Activated T-helper 1 cell treated with Interleukin-2 at 50 U/mL for 16 hours (primary cell): ENCODE data around the gene OTUD1.
"Not testable (repeated sequence)": the region's sequence is repeated elsewhere in the genome, so short reads cannot be mapped to it uniquely, and the experiment has no call there.

ENCODE experiments used
- DNase-seq: peaks from one replicate; pipeline ENCODE4 v3.0.0-alpha.2; 2020; ENCODE audit warnings: low read depth

Gene OTUD1, protein sequence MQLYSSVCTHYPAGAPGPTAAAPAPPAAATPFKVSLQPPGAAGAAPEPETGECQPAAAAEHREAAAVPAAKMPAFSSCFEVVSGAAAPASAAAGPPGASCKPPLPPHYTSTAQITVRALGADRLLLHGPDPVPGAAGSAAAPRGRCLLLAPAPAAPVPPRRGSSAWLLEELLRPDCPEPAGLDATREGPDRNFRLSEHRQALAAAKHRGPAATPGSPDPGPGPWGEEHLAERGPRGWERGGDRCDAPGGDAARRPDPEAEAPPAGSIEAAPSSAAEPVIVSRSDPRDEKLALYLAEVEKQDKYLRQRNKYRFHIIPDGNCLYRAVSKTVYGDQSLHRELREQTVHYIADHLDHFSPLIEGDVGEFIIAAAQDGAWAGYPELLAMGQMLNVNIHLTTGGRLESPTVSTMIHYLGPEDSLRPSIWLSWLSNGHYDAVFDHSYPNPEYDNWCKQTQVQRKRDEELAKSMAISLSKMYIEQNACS

GRCh38 chr10:23438547-23439451, at the start of gene OTUD1:
OTUD1 (plus strand) TSS chr10:23439075; CDS start chr10:23439458, 383 bp downstream.
- DNase-seq = peak; percentile 90

DNA sequence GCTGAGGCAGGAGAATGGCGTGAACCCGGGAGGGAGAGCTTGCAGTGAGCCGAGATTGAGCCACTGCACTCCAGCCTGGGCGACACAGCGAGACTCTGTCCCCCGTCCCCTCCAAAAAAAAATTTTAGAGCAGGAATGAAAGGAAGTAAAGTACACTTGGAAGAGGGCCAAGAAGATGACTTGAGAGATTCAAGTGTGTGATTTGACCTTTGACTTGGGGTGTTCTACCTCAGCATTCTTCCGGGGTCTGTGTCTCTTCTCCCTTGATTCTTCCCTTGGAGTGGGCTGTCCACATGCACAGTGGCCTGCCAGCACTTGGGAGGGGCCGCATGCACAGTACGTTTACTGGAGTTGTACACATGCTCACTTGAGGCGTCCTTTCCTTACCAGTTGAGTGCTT, 48.5 kb upstream of the OTUD1 start:
- not testable (repeated sequence) for DNase-seq

DNA sequence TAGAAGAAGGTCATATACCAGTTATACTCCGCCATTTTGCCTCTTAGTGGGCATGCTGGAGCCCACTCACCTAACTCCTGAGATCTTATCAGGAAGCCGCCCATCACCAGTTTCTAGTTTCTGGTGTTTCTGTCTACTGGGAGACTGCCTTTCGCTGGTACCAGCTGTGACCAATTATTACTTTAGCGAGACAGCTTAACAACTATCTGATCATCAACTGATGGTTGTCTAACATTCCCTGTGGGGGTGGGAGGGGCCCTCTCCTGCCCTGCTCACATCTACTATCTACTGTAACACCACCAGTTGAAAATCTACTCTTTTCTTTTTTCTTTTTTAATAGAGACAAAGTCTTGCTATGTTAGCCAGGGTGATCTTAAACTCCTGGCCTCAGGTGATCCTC, 48.1 kb upstream of the OTUD1 start:
- no peak for DNase-seq

DNA sequence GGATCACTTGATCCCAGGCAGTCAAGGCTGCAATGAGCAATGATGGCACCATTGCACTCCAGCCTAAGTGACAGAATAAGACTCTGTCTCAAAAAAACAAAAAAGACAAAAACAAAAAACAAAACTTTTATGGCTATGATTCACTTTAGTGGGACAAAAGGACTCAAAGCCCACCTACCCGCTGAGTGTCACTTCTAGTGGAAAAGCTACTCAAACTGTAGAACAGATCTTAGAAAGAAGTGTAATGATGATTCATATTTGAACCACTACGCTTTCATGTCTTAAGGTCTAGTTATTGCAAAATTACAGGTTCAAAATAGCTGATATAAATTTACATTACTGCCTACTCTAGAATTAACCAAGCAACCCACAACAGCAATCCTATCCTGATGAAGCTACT, 47.1 kb upstream of the OTUD1 start:
- DNase-seq = no peak

DNA sequence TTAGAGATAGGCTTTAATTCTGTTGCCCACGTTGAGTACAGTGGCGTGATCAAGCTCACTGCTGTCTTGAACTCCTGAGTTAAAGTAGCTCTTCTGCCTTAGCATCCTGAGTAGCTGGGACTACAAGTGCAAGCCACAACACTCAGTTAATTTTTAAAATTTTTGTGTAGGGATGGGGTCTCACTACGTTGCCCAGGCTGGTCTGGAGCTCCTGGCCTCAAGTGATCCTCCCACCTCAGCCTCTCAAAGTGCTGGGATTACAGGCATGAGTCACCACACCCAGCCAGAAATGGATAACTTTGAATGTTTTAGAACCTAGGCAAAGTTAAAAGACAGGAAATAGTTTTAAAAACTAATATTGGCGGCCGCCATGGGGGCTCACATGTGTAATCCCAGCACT, 43.9 kb upstream of the OTUD1 start:
- DNase-seq = no peak

- no peak for DNase-seq
Measured at GRCh38 chr10:23396695-23397094, 42.2 kb upstream of the OTUD1 start.

GRCh38 chr10:23399701-23400144, 39.2 kb upstream of the OTUD1 start:
- DNase-seq = no peak

GRCh38 chr10:23402856-23403255, 36.0 kb upstream of the OTUD1 start:
- no peak for DNase-seq

DNA sequence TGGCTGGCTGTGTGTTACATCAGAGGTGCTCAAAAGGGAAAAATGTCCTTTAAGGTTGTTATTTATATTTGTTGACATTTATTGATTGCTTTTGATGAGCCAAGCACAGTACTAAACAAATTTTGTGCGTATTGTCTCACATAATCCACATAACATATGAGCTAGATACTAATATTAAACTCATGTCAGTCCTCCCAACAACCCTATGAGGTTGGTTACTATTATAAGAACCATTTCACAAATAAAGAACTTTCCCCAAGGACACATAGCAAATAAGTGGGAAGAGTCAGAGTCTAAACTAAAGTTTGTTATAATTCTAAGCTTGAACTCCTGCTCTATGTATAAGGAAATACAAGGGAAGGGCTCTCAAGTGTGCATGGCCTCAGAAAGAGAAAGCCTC, 35.6 kb upstream of the OTUD1 start:
- no peak for DNase-seq

DNA sequence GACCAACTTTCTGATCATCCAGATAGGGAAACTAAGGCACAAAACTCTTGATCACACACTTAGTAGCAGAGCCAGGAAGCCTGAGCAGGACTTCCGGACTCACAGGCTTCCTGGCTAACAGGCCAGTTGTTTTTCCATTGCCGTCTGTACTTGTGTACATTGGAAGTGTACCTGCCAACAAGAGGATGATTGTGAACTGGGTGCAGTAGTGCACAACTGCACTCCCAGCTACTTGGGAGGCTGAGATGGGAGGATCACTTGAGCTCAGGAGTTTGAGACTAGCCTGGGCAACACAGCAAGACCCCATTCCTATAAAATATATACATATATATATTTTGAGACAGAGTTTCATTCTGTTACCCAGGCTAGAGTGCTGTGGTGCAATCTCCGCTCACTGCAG, 35.2 kb upstream of the OTUD1 start:
- DNase-seq = no peak

DNA sequence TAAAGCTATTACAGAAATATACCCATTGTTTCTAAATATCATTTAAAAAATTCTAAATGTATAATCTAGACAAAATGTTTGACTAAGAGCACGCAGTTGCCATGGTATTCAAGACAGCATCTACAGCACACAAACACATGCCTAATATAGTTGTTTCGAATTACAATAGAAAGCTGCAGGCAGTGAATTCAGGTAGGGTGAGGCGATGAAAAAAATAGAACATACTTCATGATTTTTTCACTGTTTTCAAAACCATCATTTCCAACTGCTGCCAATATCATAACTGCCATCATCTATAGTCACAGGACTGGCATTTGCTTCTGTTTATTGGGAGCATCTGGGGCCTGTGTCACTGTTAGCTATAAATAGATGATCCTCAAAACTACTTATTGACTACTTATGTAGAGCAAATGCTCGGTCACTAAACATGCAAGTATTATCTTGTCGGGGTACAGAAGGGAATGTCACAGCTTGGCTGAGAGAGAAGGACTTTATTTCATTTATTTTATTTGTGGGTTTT, 34.4 kb upstream of the OTUD1 start:
- no peak for DNase-seq

DNA sequence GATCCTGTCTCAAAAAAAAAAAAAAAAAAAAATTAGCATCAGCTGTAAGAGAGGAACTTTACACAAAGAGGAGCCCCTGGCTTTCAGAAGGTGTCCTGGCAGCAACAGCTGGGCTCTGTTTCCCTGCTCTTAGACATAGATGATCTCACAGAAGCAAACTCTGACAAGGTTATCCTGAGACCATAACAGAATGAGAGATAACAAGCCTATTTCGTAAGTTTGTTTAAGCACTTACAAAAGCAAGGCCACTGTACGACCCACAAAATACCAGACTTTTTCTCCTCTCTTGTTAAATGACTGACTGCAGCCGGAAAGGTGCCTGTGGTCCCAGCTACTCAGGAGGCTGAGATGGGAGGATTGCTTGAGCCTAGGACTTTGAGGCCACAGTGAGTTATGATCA, 33.3 kb upstream of the OTUD1 start:
- no peak for DNase-seq

- DNase-seq = no peak
Measured at GRCh38 chr10:23406409-23406808, 32.5 kb upstream of the OTUD1 start.

GRCh38 chr10:23408330-23408976, 30.4 kb upstream of the OTUD1 start:
- no peak for DNase-seq

DNA sequence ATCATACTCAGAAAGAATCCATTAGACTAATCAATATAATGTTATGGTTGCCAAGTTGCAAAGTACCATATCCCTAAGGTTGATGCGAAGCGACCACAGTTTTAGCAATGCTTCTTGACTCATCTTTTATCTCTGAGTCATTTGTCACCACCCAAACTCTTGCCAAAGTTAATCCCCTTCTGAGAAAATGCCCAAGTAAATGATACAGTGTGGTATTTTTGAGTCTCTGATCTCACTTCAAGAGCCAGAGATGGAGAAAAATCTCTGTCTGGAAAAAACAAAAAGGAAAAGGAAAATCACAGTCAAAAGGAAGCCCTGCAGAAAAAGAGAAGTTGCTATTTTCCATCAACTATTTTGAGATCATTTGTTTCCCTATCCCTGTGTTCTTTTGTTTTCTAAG, 26.7 kb upstream of the OTUD1 start:
- DNase-seq = no peak

GRCh38 chr10:23413629-23414089, 25.2 kb upstream of the OTUD1 start:
- DNase-seq = no peak

DNA sequence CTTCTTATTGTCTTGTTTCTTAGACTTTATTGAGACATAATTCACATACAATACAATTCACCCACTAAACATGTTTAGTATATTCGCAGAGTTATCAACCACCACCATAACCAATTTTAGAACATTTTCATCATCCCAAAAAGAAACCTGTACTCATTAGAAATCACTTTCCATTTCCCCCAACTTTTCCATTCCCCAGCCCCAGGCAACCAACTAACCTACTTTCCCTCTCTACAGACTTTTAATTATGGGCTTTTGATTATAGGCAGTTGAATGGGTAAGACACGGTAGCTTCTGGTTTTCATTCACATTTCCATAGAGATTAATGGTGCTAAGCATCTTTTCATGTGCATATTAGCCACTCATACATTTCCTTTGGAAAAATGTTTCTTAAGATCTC, 24.2 kb upstream of the OTUD1 start:
- no peak for DNase-seq

- no peak for DNase-seq
Measured at GRCh38 chr10:23417254-23417653, 21.6 kb upstream of the OTUD1 start.

DNA sequence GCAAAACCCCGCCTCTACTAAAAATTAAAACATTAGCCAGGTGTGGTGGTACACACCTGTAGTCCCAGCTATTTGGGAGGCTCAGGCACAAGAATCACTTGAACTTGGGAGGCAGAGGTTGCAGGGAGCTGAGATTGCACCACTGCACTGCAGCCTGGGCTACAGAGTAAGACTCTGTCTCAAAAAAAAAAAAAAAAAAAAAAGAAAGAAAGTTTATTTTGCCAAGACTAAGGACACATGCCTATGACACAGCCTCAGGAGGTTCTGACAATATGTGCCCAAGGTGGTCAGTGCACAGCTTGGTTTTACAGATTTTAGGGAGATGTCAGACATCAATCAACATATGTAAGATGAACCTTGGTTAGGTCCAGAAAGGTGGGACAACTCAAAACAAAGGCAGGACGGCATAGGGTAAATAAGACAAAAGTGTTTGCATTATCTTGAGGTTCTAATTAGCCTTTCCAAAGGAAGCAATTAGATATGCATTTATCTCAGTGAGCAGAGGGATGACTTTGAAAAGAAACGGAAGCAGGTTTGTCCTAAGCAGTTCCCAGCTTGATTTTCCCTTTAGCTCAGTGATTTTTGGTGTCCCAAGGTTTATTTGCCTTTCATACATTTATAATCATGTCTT, 20.7 kb upstream of the OTUD1 start:
- DNase-seq = no peak

GRCh38 chr10:23419201-23419600, 19.7 kb upstream of the OTUD1 start:
- no peak for DNase-seq

DNA sequence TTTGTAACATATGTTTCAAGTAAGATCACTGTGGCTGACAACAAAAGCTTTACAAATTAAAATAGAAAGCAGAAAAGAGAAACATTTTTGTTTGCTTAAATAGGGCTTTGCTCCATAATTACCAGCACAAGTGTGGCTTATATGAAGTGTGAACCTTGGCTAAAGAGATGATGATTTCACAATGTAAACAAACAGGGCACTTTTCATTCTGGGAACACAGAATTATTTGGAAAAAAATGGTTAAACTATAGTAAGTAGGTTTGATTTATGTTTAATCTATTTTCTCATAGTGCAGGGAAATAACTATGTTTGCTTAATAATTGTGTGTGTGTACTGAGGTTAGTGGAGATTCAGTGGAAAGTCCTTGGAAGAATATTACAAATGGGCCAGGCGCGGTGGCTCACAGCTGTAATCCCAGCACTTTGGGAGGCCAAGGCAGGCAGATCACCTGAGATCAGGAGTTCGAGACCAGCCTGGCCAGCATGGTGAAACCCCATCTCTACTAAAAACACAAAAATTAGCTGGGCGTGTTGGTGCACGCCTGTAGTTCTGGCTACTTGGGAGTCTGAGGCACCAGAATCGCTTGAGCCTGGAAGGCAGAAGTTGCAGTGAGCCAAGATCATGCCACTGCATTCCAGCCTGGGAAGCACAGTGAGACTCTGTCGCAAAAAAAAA, 19.1 kb upstream of the OTUD1 start:
- no peak for DNase-seq
